Parathyroid adenoma (tissue), 2 donors: ENCODE measurements around the gene LIM2.

ENCODE experiments used
- H2AFZ ChIP-seq: fragments of 300-600 bp; sonication (generic); one replicate; pipeline ENCODE4 v1.7.0; 2017; ENCODE audit warnings: antibody characterized with exemption, mild to moderate bottlenecking
- H3K27ac ChIP-seq: fragments of 300-600 bp; sonication (generic); one replicate; pipeline ENCODE4 v1.7.0; 2017
- H3K27me3 ChIP-seq: fragments of 300-600 bp; sonication (generic); one replicate; pipeline ENCODE4 v1.7.0; 2017; ENCODE audit warnings: low read length; ENCODE audit not compliant: control insufficient read depth, insufficient read depth
- H3K36me3 ChIP-seq: fragments of 300-600 bp; sonication (generic); one replicate; pipeline ENCODE4 v1.7.0; 2017; ENCODE audit warnings: low read length; ENCODE audit not compliant: control insufficient read depth, insufficient read depth
- H3K4me1 ChIP-seq: fragments of 300-600 bp; sonication (generic); one replicate; pipeline ENCODE4 v1.7.0; 2017; ENCODE audit warnings: control low read depth
- H3K4me2 ChIP-seq: fragments of 300-600 bp; sonication (generic); one replicate; pipeline ENCODE4 v1.7.0; 2017; ENCODE audit warnings: low read length
- H3K4me3 ChIP-seq: fragments of 300-600 bp; sonication (generic); one replicate; pipeline ENCODE4 v1.7.0; 2017; ENCODE audit warnings: low read depth, low read length
- H3K79me2 ChIP-seq: fragments of 300-600 bp; sonication (generic); one replicate; pipeline ENCODE4 v1.7.0; 2017; ENCODE audit warnings: control low read depth
- H3K9ac ChIP-seq: fragments of 300-600 bp; sonication (generic); one replicate; pipeline ENCODE4 v1.7.0; 2017; ENCODE audit warnings: mild to moderate bottlenecking
- H3K9me3 ChIP-seq: fragments of 300-600 bp; sonication (generic); one replicate; pipeline ENCODE4 v1.7.0; 2017; ENCODE audit warnings: low read length; ENCODE audit not compliant: control insufficient read depth
- CTCF ChIP-seq: fragments of 300-600 bp; sonication (generic); IDR thresholded peaks from one replicate; pipeline ENCODE4 v1.7.0; 2017; ENCODE audit warnings: antibody characterized with exemption, mild to moderate bottlenecking
- donor health status: primary hyperparathyroidism.

LIM2 gene

GRCh38 chr19:51341066-51341465 is 46.7 kb downstream of the LIM2 start:
- no peaks in the 10 kb centered on the region for H3K79me2 ChIP-seq
- no peak overlapping the region for H3K27ac ChIP-seq
- H3K4me3 ChIP-seq, result no peak overlapping the region
- peaks cover 12% of the 10 kb centered on the region for H3K4me1 ChIP-seq
- H3K27me3 ChIP-seq, result no peaks in the 10 kb centered on the region
- H3K4me2 ChIP-seq, result no peak overlapping the region
- no peaks in the 10 kb centered on the region for H3K9me3 ChIP-seq
- H2AFZ ChIP-seq, result no peak overlapping the region
- H3K9ac ChIP-seq, result no peak overlapping the region
- H3K36me3 ChIP-seq, result no peaks in the 10 kb centered on the region
- TF ChIP-seq CTCF, result no peak

- peak overlapping the region; percentile 81 for H2AFZ ChIP-seq
- no peaks in the 10 kb centered on the region for H3K79me2 ChIP-seq
- H3K9me3 ChIP-seq, result no peaks in the 10 kb centered on the region
- H3K9ac ChIP-seq, result no peak overlapping the region
- peak; percentile 17 for TF ChIP-seq CTCF
- H3K36me3 ChIP-seq, result no peaks in the 10 kb centered on the region
- peak overlapping the region; percentile 56 for H3K27ac ChIP-seq
- H3K4me2 ChIP-seq, result peak overlapping the region; percentile 77
- no peaks in the 10 kb centered on the region for H3K27me3 ChIP-seq
- H3K4me1 ChIP-seq, result peaks cover 12% of the 10 kb centered on the region
- peak overlapping the region; percentile 72 for H3K4me3 ChIP-seq
Measured at GRCh38 chr19:51339687-51340656, 47.8 kb downstream of the LIM2 start.

GRCh38 chr19:51339313-51339686 is 48.5 kb downstream of the LIM2 start:
- Histone ChIP-seq H2AFZ (peak overlapping the region; percentile 77), H3K9me3 (no peaks in the 10 kb centered on the region), H3K79me2 (no peaks in the 10 kb centered on the region), H3K27ac (peak overlapping the region; percentile 56), H3K4me2 (peak overlapping the region; percentile 77), H3K9ac (no peak overlapping the region), H3K4me3 (peak overlapping the region; percentile 72), H3K27me3 (no peaks in the 10 kb centered on the region), H3K4me1 (peaks cover 12% of the 10 kb centered on the region), H3K36me3 (no peaks in the 10 kb centered on the region)
- no peak for TF ChIP-seq CTCF

GRCh38 chr19:51338563-51339312 is 49.0 kb downstream of the LIM2 start:
- peak; percentile 96 for TF ChIP-seq CTCF

More at GRCh38 chr19:51338563-51339312, 49.0 kb downstream of the LIM2 start:
- Histone ChIP-seq H3K36me3 (no peaks in the 10 kb centered on the region), H3K4me1 (peaks cover 12% of the 10 kb centered on the region), H3K4me2 (peak overlapping the region; percentile 77), H3K4me3 (peak overlapping the region; percentile 72), H3K9ac (no peak overlapping the region), H3K9me3 (no peaks in the 10 kb centered on the region), H2AFZ (peak overlapping the region; percentile 77), H3K79me2 (no peaks in the 10 kb centered on the region), H3K27ac (peak overlapping the region; percentile 56), H3K27me3 (no peaks in the 10 kb centered on the region)
